A673 (cell line): ENCODE data around the gene CNPY4. TPM values are rescaled to one million over a fixed set of nuclear protein-coding genes. Genes with fewer than 3 reads are reported as not detected.
A peak's percentile ranks its signal among the peaks of the same experiment; 100 is the strongest.

ENCODE experiments used
- BruUV-seq: library from RNA; stranded (reverse); fragments of 400-500 nt; replicated peaks from 2 replicates; lab custom pipeline; 2021; lab: Mats Ljungman, UMichigan
- CTCF ChIA-PET: fragments of 300-600 bp; sonication (Branson Sonifier 250); formaldehyde crosslinking; loops from one replicate; lab custom pipeline; 2022; ENCODE audit warnings: antibody characterized with exemption; lab: Charles Lee
- POLR2A ChIA-PET: fragments of 300-600 bp; sonication (Branson Sonifier 250); formaldehyde crosslinking; loops from one replicate; lab custom pipeline; 2022; ENCODE audit warnings: antibody characterized with exemption; ENCODE audit not compliant: low non-redundant PET; lab: Charles Lee
- DNase-seq: peaks from one replicate; pipeline ENCODE4 v3.0.0-alpha.2; 2015; ENCODE audit warnings: low spot score
- H3K27ac ChIP-seq: fragments of 200-600 bp; sonication (generic); 2 replicates; pipeline ENCODE4 v1.5.1; 2016; ENCODE audit warnings: mixed run types, low read depth, mild to moderate bottlenecking, mixed read lengths, antibody characterized with exemption, low read length; ENCODE audit not compliant: poor library complexity, severe bottlenecking
- H3K27me3 ChIP-seq: fragments of 200-600 bp; sonication (generic); replicated peaks from 2 replicates; pipeline ENCODE4 v1.6.1; 2017; ENCODE audit warnings: mixed run types, low read depth, mild to moderate bottlenecking, mixed read lengths, antibody characterized with exemption, low read length; ENCODE audit not compliant: insufficient read depth, poor library complexity
- H3K36me3 ChIP-seq: fragments of 200-600 bp; sonication (generic); 2 replicates; pipeline ENCODE4 v1.6.1; 2016; ENCODE audit warnings: mixed run types, mild to moderate bottlenecking, mixed read lengths, antibody characterized with exemption, low read length; ENCODE audit not compliant: insufficient read depth, poor library complexity, severe bottlenecking
- H3K4me1 ChIP-seq: fragments of 200-600 bp; sonication (generic); 2 replicates; pipeline ENCODE4 v1.6.1; 2017; ENCODE audit warnings: mixed run types, mild to moderate bottlenecking, mixed read lengths, antibody characterized with exemption, low read length; ENCODE audit not compliant: insufficient read depth, poor library complexity, severe bottlenecking
- H3K4me3 ChIP-seq: fragments of 200-600 bp; sonication (generic); 2 replicates; pipeline ENCODE4 v1.5.1; 2016; ENCODE audit warnings: low read depth, mixed run types, mild to moderate bottlenecking, mixed read lengths, low read length; ENCODE audit not compliant: poor library complexity, severe bottlenecking
- H3K9me3 ChIP-seq: fragments of 200-600 bp; sonication (generic); 2 replicates; pipeline ENCODE4 v1.6.1; 2016; ENCODE audit warnings: mixed run types, low read depth, mild to moderate bottlenecking, mixed read lengths, antibody characterized with exemption, low read length; ENCODE audit not compliant: poor library complexity, severe bottlenecking
- EZH2 ChIP-seq: fragments of 200-600 bp; sonication (generic); IDR thresholded peaks from 2 replicates; pipeline ENCODE4 v1.6.1; 2017; ENCODE audit warnings: borderline replicate concordance, low read depth, mild to moderate bottlenecking, mixed read lengths, antibody characterized with exemption, low read length; ENCODE audit not compliant: poor library complexity, severe bottlenecking
- intact Hi-C: fragments of 100-400 bp; cut with micrococcal nuclease; formaldehyde crosslinking; loops from one replicate; pipeline ENCODE4 v1.10.0; 2022; ENCODE audit not compliant: unreplicated experiment
- total RNA-seq: library from RNA; stranded (reverse); gene quantifications from 2 replicates; pipeline ENCODE4 v1.2.3, GENCODE V29; 2021
- TF ChIP-seq, protein P1 (sequence below): fragments of 300-800, 200-600 bp; sonication (generic); conservative IDR thresholded peaks from 2 replicates; pipeline ENCODE4 v1.5.1; 2017; ENCODE audit warnings: low read depth, mild to moderate bottlenecking, antibody characterized with exemption, low read length, moderate library complexity, mixed read lengths

The CNPY4 gene
- total RNA-seq, 1 experiment from 2014 or later, result 20.2 TPM

DNA sequence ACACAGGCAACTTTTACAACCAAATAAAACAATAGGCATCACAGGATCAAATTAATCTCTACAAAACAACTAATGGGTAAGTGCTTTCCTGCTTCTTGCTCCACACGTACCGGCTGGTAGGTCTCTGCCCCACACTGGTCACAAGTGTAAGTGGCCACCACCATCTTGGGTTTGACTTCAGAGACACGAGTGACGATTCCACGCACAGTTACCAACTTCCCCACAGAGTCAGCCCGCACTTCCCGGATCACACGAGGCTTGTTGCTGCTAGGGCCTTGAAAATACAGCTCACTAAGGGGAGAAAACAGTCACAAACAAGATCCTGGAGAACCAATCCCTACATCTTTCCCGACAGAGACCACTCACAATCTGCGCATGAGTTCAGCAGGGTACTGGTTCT lies 20.5 kb upstream of the CNPY4 start:
- Histone ChIP-seq H3K4me1 (peaks cover 29% of the 10 kb centered on the region), H3K27ac (no peak overlapping the region), H3K9me3 (no peaks in the 10 kb centered on the region), H3K27me3 (no peaks in the 10 kb centered on the region), H3K36me3 (peaks cover 65% of the 10 kb centered on the region), H3K4me3 (peak overlapping the region; percentile 71)
- TF ChIP-seq, protein P1, sequence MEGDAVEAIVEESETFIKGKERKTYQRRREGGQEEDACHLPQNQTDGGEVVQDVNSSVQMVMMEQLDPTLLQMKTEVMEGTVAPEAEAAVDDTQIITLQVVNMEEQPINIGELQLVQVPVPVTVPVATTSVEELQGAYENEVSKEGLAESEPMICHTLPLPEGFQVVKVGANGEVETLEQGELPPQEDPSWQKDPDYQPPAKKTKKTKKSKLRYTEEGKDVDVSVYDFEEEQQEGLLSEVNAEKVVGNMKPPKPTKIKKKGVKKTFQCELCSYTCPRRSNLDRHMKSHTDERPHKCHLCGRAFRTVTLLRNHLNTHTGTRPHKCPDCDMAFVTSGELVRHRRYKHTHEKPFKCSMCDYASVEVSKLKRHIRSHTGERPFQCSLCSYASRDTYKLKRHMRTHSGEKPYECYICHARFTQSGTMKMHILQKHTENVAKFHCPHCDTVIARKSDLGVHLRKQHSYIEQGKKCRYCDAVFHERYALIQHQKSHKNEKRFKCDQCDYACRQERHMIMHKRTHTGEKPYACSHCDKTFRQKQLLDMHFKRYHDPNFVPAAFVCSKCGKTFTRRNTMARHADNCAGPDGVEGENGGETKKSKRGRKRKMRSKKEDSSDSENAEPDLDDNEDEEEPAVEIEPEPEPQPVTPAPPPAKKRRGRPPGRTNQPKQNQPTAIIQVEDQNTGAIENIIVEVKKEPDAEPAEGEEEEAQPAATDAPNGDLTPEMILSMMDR, result no peak
- no peak for TF ChIP-seq EZH2
- no peak for DNase-seq
- BruUV-seq, result TSS peak; percentile 46
- POLR2A ChIA-PET, result no interaction called here
- CTCF ChIA-PET, result no interaction called here
- intact Hi-C loops, result no loop called here

DNA sequence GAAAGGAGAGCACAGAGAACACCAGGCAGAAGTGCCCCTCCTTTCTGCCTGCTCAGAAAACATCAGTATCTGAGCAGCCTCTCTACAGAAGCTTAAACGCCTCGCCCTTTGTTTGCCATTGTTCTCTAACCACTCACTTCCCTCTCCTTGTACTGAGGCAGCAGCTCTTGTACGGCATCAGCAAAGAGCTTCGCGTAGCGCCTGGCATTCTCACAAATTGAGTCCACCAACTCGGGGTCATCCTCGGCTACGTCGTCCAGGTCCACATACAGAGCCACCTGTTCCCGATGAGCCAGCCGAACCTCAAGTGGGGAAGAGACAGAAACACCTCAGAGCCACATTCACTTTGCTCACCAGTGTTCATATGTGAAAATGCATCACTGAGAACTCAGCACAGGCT lies 20.0 kb upstream of the CNPY4 start:
- ChIA-PET POLR2A (no interaction called here), CTCF (no interaction called here)
- Histone ChIP-seq H3K9me3 (no peaks in the 10 kb centered on the region), H3K36me3 (peaks cover 62% of the 10 kb centered on the region), H3K27me3 (no peaks in the 10 kb centered on the region), H3K27ac (peak overlapping the region; percentile 99), H3K4me3 (peak overlapping the region; percentile 71), H3K4me1 (peaks cover 29% of the 10 kb centered on the region)
- TF ChIP-seq, protein P1, result no peak
- no peak for TF ChIP-seq EZH2
- intact Hi-C loops, result no loop called here
- no peak for DNase-seq
- BruUV-seq, result no TSS peak

DNA sequence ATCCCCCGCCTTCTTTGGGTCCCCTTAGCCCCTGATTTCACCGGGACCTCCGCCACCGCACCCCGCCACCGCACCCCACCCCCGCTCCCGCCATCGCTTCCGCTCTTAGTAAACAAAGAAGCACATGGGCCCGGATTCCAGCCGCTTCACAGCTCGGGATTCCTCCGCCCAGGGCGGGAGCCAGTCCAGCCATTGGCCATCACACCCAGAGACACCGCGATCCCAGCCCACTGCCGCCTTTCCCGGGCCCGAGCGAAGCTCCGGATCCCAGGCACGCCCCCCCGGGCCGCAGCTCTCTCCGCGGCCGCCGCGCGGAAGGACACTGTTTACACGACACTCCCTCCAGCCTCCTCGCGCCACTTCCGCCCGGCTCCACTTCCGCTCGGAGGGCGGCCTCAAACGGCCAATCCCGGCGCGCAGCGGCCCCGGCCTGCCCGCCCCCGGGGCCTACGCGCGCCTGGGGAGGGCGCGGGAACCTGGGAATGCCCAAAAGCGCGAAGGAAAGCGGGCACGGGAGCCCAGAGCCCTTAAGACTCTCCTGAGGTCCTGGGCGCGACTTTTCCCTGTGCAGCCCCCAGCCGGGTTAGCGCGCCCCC lies 18.9 kb upstream of the CNPY4 start:
- DNase-seq, result peak; percentile 97
- no peaks in the 10 kb centered on the region for H3K9me3 ChIP-seq
- CTCF ChIA-PET, result no interaction called here
- no peak for TF ChIP-seq EZH2
- TF ChIP-seq, protein P1, result no peak
- H3K36me3 ChIP-seq, result peaks cover 55% of the 10 kb centered on the region
- no peaks in the 10 kb centered on the region for H3K27me3 ChIP-seq
- BruUV-seq, result no TSS peak
- POLR2A ChIA-PET, result interaction anchor here (0.6 to 0.7 kb wide), 4 partner anchors 14 to 726 kb away, joined by 3 to 9 read pairs (median 6); partner anchors contain the start of gene ARPC1B
- H3K4me3 ChIP-seq, result peak overlapping the region; percentile 71
- peaks cover 22% of the 10 kb centered on the region for H3K4me1 ChIP-seq
- peak overlapping the region; percentile 99 for H3K27ac ChIP-seq
- intact Hi-C loops, result no loop called here
